ENCODE measurements around the gene ICE2. TPM values are rescaled to one million over a fixed set of nuclear protein-coding genes. Genes with fewer than 3 reads are reported as not detected.
A peak's percentile ranks its signal among the peaks of the same experiment; 100 is the strongest.

The ICE2 gene
- total RNA-seq, 4 donors from 2014 or later = 14.6 to 34.9 (median 23.8) TPM

- Histone ChIP-seq H3K27me3 (no peaks in the 10 kb centered on the region), H3K36me3 (peaks cover 0 to 26% of the 10 kb centered on the region in 2 donors), H3K4me1 (peaks cover 20 to 77% (median 50%) of the 10 kb centered on the region in 3 donors), H3K4me3 (no peak overlapping the region), H3K27ac (peak overlapping the region; percentile 66 to 83 (median 80)), H3K9me3 (no peaks in the 10 kb centered on the region)
- 25 to 51% methylated on average over 8 to 18 of the region's 20 CpGs for WGBS, 2 donors (ENCODE audit: low coverage in 1 of 2)
- TF ChIP-seq POLR2AphosphoS5 (IDR thresholded peaks at IDR 0.05) (peak; percentile 90), CTCF (IDR thresholded peaks at IDR 0.05) (peak in 2 of 4 experiments; percentile 10 to 11), EP300 (IDR thresholded peaks at IDR 0.05) (no peak)
- peak; percentile 76 for ATAC-seq
Observed at GRCh38 chr15:60371175-60372051, 107.5 kb downstream of the ICE2 start.

- Histone ChIP-seq H3K27ac (peak overlapping the region; percentile 66 to 83 (median 80)), H3K27me3 (no peaks in the 10 kb centered on the region), H3K36me3 (peaks cover 0 to 20% of the 10 kb centered on the region in 2 donors), H3K4me1 (peaks cover 20 to 70% (median 50%) of the 10 kb centered on the region in 3 donors), H3K9me3 (no peaks in the 10 kb centered on the region), H3K4me3 (no peak overlapping the region)
- no peak for ATAC-seq
- no peak for TF ChIP-seq POLR2A (IDR thresholded peaks at IDR 0.05)
- TF ChIP-seq EP300 (IDR thresholded peaks at IDR 0.05) = no peak
- TF ChIP-seq CTCF (IDR thresholded peaks at IDR 0.05) = no peak
- TF ChIP-seq POLR2AphosphoS5 (IDR thresholded peaks at IDR 0.05) = no peak
- WGBS, 2 donors (ENCODE audit: low coverage in 1 of 2) = 38% methylated on average over 1 of the region's 1 CpG; no CpG with 5 or more reads in 1 of the 2 donors
Observed at GRCh38 chr15:60370869-60371136, 108.1 kb downstream of the ICE2 start.

GRCh38 chr15:60370105-60370868 is 108.7 kb downstream of the ICE2 start:
- Histone ChIP-seq H3K4me1 (peaks cover 20 to 65% (median 46%) of the 10 kb centered on the region in 3 donors), H3K36me3 (peaks cover 0 to 20% of the 10 kb centered on the region in 2 donors), H3K27ac (peak overlapping the region; percentile 66 to 83 (median 80)), H3K27me3 (no peaks in the 10 kb centered on the region), H3K4me3 (no peak overlapping the region), H3K9me3 (no peaks in the 10 kb centered on the region)
- WGBS, 2 donors (ENCODE audit: low coverage in 1 of 2) = 62 to 76% methylated on average over 4 to 6 of the region's 9 CpGs
- TF ChIP-seq CTCF (IDR thresholded peaks at IDR 0.05) (no peak), POLR2AphosphoS5 (IDR thresholded peaks at IDR 0.05) (peak; percentile 33), EP300 (IDR thresholded peaks at IDR 0.05) (no peak), POLR2A (IDR thresholded peaks at IDR 0.05) (no peak)
- ATAC-seq = peak; percentile 70

- Histone ChIP-seq H3K27me3 (no peaks in the 10 kb centered on the region), H3K27ac (peak overlapping the region in 3 of 4 donors; percentile 9 to 80 (median 45)), H3K9me3 (no peaks in the 10 kb centered on the region), H3K4me3 (no peak overlapping the region), H3K36me3 (peaks cover 0 to 20% of the 10 kb centered on the region in 2 donors), H3K4me1 (peaks cover 15 to 61% (median 40%) of the 10 kb centered on the region in 3 donors)
- ATAC-seq = no peak
- WGBS, 2 donors (ENCODE audit: low coverage in 1 of 2) = 70 to 78% methylated on average over 3 to 4 of the region's 5 CpGs
- no peak for TF ChIP-seq CTCF (IDR thresholded peaks at IDR 0.05)
- TF ChIP-seq POLR2AphosphoS5 (IDR thresholded peaks at IDR 0.05) = no peak
- TF ChIP-seq POLR2A (IDR thresholded peaks at IDR 0.05) = no peak
- no peak for TF ChIP-seq EP300 (IDR thresholded peaks at IDR 0.05)
Observed at GRCh38 chr15:60369696-60370095, 109.2 kb downstream of the ICE2 start.

Small RNA genes lying within 50 kb of the gene (small RNA-seq; reads per million reads assigned to genes)
- gene AC087385.3 = 0 reads per million in 4 donors

Other genes with a start within 250 kb of the ICE2 start
- 100 to 1,000 TPM; 301 to 793 (median 570) TPM for gene ANXA2, start 81.2 kb downstream of the ICE2 start, total RNA-seq